HTERT RPE-1 (cell line): ENCODE measurements around the gene ANKIB1.
"Not testable (repeated sequence)": the region's sequence is repeated elsewhere in the genome, so short reads cannot be mapped to it uniquely, and the experiment has no call there.

Experiments used
- in situ Hi-C: fragments of 300-500 bp; cut with MboI; formaldehyde crosslinking; loops from 4 replicates; pipeline ENCODE4 v1.14.3; 2020; ENCODE audit warnings: low sequenced_read_pairs

The ANKIB1 gene

GRCh38 chr7:92402920-92403759 is 157.4 kb downstream of the ANKIB1 start:
- in situ Hi-C loops, result no loop called here

GRCh38 chr7:92403760-92404074 is 157.9 kb downstream of the ANKIB1 start:
- in situ Hi-C loops, result no loop called here

DNA sequence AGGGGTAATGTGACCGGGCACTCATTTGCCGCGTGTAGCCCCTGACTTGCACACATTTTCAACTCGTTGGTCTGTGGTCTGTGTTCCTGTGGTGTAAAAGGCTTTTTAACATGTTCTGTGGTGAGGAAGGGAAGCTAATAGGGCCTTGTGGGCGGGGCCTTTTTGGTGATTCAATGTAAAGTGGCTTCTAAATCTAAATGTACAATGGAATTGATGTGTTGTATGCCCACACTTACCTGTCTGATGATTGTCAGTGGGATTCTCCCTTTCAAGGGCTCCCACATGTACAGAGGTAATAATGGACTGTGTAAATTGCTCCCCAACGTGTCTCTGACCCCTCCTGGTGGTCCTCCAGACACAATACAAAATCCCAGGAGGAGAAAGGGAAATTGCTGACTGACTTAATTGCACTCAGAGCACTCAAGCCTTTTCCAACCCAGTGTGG is 158.4 kb downstream of the ANKIB1 start:
- in situ Hi-C loops, result no loop called here

DNA sequence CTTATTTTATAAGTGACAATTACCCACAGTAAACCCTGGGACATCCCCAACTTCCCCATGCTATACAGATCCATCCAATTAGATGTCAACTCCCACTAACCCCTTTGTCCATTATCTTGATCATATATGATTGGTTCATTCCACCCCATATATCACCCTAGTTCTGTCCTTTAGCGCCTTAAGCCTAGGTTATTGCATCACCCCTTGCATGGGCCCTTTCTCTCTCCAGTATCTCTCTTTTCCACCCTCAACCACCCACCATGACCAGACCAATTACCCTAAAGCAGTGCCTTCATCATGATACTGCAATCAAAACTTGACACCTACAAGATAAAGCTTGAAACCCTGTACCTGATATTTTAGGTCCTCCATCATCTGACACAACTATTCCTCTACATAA is 163.6 kb downstream of the ANKIB1 start:
- in situ Hi-C loops, result no loop called here

DNA sequence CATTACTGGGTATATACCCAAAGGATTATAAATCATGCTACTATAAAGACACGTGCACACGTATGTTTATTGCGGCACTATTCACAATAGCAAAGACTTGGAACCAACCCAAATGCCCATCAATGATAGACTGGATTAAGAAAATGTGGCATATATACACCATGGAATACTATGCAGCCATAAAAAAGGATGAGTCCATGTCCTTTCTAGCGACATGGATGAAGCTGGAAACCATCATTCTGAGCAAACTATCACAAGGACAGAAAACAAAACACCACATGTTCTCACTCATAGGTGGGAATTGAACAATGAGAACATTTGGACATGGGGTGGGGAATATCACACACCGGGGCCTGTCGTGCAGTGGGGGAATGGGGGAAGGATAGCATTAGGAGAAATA is 164.4 kb downstream of the ANKIB1 start:
- in situ Hi-C loops, result not testable (repeated sequence)

DNA sequence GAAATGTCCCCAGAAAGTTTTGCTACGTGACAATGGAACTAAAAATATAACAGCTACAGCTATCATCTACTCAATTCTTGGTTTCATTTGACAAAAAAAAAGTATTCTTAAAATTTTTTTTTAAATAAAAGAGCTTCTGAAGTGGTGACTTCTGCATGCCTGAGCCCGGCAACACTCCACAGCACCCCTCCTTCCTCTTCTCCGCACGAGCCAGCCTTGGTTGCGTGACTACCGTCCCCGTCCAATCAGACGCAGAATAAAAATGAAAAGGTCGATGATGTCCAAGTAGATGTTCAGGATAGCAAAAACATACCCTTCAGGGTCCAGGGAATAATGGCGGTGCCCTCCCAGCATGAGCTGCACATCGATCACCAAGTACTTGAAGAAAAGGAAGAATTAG is 167.0 kb downstream of the ANKIB1 start:
- in situ Hi-C loops, result no loop called here

DNA sequence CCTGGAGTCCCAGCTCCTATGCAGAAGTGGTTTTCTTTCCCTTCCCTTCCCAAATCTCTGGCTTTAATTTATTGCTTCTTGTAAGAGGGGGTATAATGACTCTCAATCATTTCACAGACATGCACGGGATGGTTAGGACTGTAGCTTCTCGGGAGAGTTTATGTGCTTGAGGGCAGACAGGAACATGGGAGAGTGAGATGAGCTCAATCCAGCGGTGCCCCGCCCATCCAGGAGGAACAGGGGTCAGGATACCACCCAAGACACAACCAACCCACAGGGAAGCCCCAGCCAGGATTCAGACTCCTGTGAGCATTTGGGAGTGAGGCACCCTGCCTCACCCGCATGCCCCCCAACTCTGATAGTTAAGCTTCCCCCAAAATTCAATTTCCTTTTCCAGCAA is 167.8 kb downstream of the ANKIB1 start:
- in situ Hi-C loops, result no loop called here

- in situ Hi-C loops, result no loop called here
Measured at GRCh38 chr7:92415225-92415624, 169.5 kb downstream of the ANKIB1 start.

GRCh38 chr7:92417913-92418312 is 172.1 kb downstream of the ANKIB1 start:
- in situ Hi-C loops, result no loop called here

DNA sequence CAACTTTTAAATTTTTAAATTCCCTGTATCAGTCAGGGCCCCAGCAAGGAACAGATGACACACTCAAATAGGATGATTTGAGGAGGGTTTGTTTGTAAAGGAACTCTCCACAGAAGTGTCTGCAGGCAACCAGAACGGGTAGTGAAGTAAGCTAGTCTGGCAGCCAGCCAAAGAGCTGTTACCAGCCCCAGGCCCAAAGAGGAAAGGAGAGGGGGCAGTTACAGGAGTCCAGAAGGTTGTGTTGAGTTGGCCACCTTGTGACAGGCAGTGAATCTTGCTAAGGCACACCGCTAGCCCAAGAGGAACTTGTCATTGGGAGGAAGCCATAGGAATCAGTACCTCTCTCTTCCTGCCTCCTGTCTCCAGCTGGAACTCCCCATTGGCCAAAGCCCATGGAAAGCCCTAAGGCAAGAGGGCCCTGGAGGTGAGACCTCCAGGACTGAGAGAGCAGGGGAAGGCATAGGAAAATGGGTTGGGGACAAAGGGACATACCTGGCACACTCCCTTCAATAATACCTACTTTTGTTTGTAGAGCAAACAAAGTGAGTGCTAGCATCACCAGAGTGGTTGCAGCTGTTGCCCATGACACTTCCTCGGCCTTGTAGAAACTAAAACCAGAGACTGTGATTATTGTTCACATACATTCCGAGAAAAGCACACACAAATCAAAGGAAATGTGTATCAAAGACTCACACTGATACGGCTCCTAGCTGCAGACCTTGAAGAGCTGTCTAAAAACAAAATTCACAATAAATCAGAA is 176.1 kb downstream of the ANKIB1 start:
- in situ Hi-C loops, result no loop called here

DNA sequence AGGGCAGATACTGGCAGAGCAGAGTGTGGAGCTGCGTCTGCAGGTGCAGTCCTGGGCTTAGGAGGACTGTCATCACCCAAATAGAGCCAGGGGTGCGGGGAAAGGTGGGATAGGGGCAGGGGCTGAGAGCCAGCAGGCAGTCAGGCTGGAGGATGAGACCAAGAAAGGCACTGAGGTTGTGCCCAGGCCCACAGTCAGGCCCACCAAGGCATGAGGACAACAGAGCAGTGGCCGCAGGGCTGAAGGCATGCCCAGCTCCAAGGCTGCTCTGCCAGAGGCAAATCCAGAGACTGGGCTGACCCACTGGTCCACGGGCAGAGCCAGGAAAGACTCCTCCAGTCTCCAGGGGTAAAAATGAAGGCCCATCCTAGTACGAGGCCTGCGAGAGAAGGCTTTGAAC is 177.2 kb downstream of the ANKIB1 start:
- in situ Hi-C loops, result no loop called here

DNA sequence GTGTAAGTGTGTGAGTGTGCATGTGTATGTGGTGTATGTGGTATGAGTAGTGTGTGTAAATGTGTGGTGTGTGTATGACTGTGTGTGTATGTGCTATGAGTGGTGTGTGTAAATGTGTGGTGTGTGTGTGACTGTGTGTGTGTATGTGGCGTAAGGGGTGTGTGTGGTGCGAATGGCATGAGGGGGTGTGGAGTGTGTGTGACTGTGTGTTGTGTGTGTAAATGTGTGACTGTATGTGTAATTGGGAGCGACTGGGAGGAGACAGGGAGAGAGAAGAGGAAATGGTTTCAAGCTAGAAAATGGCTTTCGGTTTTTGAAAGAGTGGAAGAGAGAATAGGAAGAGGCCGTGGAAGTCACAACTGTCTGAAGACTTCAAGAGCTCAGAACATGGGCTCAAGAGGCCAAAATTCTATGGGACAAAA is 177.9 kb downstream of the ANKIB1 start:
- in situ Hi-C loops, result no loop called here

DNA sequence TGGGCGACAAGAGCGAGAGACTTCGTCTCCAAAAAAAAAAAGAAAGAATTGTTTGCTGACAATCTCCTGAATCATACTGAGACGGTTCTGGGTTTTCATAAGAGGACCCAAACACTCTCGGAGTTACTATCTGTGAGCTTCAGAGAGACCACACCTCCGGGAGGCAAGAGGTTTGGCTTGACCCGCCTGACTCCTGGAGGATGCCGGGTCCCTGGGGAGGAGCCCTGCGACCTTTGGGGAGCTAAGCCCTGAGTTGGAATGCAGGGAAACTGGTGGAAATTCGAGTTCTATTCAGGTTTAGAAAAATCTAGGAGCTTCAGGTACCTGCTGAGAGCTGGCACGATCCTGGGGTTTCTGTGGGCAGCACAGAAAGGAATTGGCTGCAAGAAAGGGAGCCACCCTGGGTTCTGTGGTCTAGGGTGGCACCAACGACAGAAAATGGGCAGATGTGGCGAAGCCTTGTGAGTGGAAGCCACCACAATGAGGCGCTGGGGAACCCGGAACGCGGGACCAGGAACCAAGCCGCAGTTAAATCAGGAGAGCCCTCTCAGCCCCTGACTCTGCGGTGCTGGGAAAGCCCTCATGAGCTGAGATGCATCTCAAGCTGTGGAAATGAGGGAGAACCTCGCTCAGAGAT is 179.7 kb downstream of the ANKIB1 start:
- in situ Hi-C loops, result no loop called here

DNA sequence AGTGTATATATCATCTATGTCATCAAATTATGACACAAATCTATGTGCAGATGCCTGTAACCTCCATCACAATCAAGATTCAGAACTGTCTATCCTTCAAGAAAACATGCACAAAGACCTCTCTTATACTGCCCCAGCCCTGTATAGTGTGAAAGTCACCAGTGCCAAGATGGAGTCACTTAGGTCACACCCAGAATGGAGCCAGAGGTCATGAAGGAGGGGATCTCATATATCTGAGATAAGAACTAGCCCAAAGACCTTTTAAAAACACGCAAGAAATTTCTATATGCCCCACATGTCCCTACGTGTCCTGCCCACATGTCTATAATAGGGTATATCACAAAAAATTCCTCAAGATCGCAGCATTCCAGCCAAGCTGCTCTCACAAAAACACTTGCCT is 181.4 kb downstream of the ANKIB1 start:
- in situ Hi-C loops, result no loop called here

GRCh38 chr7:92432299-92432946 is 186.6 kb downstream of the ANKIB1 start:
- in situ Hi-C loops, result no loop called here

DNA sequence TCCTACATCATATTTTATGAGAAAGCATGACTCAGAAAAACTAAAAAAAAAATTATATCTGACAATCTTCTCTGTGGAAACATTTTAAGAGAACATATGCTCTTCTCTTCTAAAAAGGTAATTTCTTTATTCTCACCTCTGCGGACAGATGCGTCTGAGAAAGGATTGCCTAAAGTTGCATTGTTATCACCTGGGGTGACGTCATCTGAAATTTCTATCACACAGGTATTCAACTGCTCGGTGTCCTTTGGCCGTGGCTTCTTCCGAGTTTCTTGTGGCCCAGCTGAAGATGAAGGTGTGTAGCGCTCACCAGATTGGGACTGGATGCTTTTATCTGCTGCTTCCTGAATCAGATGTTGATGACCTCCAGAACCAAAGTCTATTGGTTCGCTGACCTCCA is 187.2 kb downstream of the ANKIB1 start:
- in situ Hi-C loops, result no loop called here

GRCh38 chr7:92435542-92435941 is 189.8 kb downstream of the ANKIB1 start:
- in situ Hi-C loops, result no loop called here

DNA sequence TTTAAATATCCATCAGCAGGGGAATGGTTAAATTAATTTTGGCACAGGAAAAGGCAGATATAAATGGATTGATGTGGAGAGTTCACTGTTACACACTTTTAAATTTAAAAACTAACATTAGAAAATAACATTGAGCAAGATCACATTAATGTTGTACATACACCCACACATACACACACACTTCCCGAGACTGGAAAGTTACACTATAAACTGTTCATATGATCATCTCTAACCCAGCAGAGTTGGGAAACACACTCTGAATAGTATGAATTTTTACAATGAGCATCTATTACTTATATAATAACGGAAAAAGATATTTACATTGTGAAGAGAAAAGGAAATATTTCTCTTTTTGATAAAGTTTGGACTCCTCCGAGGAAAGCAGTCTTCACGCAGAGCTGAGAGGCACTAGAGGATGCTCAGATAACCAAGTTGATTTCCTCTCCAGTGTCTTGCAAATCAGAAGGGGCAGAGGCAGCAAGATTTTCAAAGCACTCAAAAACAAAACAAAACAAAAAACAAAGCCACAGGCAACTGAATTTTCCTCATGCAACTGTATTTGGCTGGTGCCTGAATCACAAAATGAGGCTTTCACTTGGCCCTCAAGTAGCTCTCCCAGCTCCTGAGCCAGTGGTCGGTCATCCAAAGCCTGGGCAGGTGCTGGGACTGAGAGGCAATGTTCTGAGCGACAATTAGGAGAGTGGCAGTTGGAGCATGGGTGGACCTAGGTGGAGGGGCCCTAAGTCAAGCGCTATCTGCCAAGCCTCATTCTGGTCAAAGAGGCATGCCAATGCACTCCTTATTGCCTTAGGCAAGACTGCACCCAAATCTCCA is 191.1 kb downstream of the ANKIB1 start:
- in situ Hi-C loops, result no loop called here

DNA sequence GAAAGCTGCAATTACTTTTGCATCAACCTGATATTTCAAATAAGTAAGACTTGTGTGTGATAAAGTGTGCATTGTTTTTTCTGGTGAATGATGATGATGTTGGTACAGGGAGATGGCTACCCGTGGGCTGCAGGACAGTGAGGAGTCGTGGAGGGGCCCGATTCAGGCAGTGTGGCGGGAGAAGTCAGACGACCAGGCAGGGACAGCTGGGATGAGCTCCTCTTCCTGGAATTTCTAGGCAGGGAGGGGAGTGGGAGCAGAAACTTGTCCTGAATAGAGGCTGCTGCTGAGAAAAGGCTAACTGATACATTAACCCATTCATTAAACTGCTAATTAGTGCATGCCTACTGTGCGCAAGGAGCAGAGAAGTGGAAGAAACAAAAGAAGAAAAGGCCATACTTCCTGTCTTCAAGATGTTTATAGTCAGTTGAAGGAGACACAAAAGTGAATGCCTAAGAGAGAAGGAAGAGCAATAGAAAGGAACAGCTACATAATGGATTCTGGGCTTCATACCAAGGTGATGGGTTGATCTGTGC is 192.2 kb downstream of the ANKIB1 start:
- in situ Hi-C loops, result no loop called here

DNA sequence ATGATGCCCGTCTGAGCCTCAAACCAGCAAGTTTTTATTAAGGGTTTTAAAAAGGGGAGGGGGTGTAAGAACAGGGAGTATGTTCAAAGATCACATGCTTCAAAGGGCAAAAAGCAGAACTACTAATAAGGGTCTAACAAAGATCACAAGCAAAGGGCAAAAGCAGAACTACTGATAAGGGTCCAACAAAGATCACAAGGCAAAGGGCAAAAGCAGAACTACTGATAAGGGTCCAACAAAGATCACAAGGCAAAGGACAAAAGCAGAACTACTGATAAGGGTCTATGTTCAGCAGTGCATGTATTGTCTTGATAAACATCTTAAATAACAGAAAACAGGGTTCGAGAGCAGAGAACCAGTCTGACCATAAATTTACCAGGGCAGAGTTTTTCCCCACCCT is 196.9 kb downstream of the ANKIB1 start:
- in situ Hi-C loops, result not testable (repeated sequence)
